Measurements from ENCODE around the gene UBAC2.
"Not testable (repeated sequence)": the region's sequence is repeated elsewhere in the genome, so short reads cannot be mapped to it uniquely, and the experiment has no call there.

Gene UBAC2

DNA sequence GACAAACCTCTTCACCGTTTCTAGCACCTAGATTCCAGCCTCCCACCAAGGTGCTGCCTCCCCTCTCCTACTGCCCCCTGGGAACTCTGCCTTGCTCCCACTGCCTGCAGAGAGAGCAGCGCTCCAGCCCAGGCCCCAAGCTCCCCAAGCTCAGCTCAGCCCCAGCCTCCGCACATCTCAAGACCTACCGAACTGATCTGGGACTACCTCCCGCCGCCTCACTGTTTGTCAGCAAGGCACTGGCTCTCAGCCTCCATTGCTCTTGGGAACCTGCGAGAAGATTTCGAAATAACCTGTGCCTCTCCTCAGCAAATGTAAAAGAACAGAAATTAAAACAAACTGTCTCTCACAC lies 198.9 kb downstream of the UBAC2 start:
- DNase-seq = no peak

DNA sequence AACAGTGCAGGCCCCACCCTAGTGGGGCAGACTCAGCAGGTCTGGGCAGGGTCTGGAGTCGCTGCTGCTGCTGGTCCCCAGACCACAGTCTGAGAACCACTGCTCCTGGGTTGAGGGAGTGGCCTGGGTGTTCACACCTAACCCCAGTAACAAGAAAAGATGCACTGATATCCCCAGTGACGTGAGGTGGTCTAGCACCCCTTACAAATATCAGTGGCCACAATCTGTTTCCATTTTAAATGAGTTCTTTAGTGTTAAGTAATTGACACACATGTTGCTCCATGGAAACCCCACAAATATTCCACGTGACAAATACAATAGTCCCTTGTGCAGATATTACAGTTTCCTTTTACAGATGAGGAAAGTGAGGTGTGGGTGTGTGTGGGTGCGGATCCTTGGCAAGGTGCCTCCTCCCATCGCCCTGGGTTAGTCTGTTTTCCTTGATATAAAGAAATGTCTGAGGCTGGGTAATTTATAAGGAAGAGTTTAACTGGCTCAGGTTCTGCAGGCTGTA lies 202.9 kb downstream of the UBAC2 start:
- no peak for DNase-seq

DNA sequence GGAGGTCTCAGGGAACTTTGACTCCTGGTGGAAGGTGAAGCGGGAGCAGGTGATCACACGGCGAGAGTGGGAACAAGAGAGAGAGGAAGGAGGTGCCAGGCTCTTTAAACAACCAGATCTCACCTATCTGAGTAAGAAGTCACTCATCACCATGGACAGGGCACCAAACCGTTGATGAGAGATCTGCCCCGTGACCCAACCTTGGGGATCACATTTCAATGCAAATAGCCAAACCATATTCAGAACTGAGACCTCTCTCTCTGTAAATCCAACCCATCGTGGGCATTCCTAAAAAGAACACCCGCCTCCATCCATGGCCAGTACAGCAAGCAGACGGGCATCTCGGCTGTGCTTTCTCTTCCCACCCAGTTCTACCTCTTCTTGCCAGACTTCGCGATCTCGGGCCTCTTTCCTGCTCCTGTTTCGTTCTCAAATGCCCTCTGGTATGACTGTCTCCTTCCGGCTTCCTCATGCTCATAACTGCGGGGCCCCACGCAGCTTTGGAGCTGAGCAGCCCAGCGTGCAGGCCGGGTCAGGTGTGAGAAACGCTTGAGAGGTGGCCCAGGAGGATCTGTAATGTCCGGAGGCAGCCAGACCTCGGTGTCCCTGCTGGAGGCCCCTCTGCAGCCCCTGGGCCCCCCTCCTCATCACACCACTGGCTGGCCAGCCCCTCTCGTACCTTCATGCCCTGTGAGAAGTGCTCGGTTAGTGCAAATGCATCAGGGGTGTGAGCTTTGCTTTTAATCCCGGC lies 203.5 kb downstream of the UBAC2 start:
- no peak for DNase-seq

DNA sequence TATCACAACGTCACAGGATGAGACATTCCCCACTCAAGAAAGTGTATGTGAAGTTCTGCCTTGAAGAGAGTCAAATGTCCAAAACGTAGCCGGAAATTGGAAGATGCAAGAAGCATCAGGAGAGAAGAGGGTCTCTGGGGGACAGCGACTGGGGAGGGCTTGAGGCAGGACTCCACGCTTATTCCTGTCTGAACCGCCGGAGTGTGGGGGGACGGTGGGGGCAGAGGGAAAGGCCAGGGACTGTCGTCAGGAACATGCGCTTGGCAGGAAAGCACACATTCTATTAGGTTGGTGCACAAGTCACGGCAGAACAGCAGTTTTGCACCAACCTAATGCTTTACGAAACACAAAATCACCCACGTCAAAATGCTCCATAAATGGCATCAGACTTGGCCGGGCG lies 205.3 kb downstream of the UBAC2 start:
- no peak for DNase-seq

DNA sequence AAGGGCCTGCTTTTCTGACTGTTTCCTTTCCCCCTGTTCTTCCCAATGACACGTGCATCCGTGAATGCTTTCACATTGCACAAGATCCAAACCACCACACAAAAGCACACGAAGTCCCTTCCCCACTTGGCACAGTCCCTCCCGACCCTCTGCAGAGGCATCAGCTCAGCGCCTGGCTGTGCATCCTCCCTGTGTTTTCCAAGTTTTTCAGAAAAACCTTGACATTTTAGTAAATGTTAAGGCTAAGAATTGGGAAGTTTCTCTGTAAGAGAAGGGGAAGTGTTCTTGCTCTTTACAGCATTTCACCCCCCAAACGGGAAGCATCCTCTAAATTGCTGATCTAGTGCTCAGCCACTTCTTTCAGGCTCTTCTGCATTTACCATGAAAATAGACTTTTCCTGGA lies 206.1 kb downstream of the UBAC2 start:
- DNase-seq = no peak

GRCh38 chr13:99407906-99408702 lies 207.4 kb downstream of the UBAC2 start:
- DNase-seq = no peak

- DNase-seq = no peak
Observed at GRCh38 chr13:99408703-99409000, 208.0 kb downstream of the UBAC2 start.

DNA sequence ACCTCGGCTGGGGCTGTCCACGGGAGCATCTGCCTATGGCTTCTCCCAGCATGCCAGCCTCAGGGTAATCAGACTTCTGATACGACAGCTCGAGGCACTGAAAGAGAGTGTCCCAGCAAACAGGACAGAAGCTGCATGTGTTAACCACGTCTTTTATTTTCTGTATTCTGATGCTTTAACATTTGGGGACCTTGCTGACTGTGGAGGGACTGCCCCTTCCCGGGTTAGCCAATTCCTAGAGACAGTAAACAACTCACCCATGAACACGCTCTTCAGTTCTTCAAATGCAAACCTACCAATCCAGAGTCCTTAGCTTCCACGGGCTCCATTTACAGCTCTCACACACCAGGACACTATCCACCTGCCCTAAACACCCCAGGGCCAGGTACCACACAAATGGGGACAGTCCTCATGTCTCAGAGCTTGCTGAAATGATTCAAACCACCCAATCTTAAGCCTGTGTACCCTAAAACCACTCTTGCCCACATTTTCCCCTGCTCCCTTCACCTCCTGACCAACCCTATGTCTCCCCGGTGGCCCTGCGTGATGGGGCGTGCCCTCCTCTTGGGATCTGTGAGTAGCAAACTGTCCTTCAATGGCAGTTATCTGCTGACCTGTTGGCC lies 208.9 kb downstream of the UBAC2 start:
- not testable (repeated sequence) for DNase-seq

- DNase-seq = not testable (repeated sequence)
Observed at GRCh38 chr13:99410646-99411475, 210.2 kb downstream of the UBAC2 start.

- DNase-seq = no peak
Observed at GRCh38 chr13:99412856-99413255, 212.2 kb downstream of the UBAC2 start.

DNA sequence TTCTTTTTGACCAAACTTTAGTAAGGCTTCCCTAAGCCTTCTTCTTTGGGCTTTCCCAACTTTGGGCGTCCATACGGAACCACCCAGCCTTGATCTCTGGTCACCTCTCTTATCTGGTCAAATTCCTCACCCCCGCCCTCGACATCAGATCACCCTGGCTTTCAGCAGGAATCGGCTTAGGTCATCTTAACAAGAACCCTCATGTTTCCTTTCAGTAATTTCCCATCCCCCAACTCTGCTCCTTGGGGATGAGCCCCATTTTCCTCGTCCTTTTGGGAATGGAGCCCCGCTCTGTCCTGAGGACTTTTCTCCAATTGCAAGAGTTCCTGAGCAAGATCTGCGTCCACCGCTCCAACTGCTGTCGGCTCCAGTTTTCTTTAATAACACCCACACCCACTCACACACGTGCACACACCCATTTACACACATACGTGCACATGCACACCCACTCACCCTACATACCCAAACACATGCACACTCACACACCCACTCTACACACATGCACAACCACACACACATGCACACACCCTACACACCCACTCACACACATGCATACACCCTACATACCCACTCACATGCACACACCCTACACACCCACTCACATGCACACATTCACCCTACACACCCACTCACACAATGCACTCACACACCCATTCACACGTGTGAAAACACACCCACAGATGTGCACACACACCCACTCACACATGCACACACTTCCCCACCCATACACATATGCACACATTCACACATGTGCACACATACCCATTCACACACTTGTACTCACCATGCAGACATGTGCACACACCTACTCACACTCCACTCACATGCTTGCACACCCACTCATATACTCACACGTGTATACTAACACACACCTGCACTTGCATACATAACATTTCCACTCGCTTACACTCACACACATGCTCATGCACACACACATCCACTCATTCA lies 213.7 kb downstream of the UBAC2 start:
- no peak for DNase-seq

DNA sequence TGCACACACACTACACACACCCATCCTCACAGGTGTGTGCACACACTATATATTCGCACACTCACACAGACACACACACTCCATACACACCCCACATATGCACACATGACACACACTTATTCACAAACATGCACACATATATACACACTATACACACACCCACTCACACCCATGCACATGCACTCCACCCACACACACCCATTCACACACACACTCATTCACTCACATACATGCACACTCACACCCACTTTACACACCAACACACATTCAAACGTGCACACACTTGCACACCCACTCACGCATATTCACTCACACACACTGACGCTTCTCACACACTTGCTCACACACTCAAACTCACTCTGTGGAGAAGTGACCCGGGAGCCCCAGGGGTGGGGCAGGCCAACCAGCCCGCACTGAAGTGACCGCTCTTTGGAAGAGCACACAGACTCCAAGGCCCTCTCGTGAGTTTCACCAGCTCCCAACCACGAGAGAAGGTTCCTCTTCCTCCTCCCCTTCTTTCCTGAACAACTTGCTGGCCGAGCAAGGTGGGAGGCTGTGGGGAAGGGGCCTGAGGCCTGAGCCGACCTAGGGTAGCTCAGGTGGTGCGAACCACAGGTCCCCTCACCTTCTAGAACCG lies 214.5 kb downstream of the UBAC2 start:
- no peak for DNase-seq

GRCh38 chr13:99415851-99416331 lies 215.2 kb downstream of the UBAC2 start:
- no peak for DNase-seq

DNA sequence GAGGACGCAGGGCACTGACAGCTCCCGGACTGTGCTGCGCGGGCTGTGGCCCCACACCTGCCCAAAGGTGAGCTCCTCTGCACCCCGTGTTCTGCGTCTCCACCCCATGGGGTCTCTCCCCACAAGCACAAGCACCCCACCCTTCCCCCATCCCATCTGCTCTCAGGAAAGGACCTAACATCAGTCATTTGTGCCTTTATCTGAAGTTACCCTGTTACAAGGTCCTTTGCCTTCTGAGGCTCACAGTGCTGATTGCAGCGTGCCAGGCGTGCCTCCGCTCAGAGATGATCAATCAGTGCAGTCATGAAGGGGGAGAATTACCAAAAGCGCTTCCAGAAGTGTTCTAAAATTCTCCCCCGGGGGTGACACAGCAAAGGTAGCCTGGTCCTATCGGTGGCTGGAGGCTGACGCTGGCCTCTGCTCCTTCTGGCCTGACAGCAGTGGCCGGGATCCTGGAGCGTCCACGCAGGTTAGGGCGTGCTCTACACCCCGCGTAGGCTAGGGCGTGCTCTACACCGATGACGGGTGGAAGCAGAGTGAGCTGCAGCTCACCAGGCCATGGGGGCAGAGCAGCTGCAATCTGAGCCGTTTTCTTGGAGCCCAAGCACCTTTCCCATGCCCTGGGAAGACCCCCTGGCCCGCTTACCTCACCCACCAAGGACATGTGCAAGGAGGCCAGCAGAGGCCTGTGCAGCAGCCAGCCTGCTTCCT lies 215.9 kb downstream of the UBAC2 start:
- DNase-seq = no peak

DNA sequence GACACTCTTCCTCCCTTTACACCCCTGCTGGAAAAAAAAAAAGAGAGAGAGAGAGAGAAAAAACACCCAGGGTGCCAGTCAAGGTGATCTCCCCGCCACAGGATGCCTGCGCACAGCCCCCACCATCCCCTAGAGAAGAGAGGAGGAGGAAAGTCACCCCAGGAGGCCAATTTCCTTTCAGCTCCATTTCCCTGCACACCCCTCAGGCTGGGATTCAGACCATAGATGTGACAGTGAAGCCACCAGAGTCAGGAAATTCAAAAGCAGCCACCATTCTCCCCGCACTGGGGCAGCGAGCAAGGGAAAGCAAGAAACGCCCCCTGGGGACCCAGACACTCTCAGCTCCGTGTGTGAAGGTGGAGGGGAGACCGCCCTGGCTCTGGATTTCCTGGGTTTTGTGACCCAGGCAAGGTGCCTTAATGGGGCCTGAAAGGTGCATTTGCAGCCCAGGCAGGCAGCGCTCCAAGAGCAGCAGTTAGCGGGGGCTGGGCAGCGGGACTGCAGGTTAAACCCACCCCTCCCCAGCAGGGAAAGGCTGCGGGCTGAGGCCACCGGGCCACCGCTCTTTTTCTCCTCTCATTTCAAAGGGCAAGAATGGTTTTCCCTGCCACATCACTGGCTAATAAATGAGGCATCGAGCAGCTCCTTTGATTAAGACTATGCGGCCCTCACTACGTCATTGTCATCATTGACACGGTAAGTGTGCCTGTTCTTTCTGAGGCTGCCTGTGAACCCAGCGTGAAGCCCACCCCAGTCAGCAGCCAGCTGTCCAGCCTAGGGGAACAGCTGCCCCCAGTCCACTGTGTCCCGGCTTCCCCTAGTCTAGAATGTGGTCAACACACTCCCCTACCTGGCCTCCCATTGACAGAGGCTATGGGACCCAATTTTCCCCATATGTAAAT lies 216.8 kb downstream of the UBAC2 start:
- DNase-seq = no peak

DNA sequence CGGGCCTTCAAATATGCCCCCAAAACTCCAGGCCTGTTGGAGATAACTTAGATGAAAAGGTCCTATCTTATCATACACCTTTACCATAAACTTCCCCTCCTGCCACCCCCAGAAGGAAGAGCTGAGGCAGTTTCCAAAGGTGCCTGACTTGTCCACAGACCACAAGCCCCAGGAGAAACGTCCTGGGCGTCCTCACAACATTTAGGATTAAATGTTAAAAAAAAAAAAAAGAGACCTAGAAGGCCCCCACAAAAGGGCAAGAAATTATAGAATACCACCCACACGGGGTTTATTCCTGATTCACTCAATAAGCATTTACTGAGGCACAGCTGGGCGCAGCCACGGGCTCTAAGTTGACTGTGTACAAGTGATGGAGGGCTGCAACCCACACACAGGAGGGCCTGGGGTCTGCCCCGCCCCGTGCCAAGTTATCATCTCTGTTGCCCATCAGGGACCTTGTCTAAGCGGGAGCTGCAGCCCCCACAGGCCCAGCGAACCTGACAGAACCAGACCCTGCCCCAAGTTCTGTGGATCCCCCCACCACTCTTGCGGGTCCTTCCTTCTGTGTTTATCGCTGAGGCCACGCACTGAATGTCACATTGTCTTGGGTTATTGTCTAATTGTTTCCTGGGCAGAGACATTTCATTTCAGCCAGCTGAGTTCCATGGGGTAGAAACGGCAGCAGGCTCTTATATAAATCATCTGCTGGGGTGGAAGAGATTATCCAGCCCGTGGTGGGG lies 217.6 kb downstream of the UBAC2 start:
- DNase-seq = no peak

- DNase-seq = no peak
Observed at GRCh38 chr13:99418843-99419140, 218.1 kb downstream of the UBAC2 start.

GRCh38 chr13:99419591-99420243 lies 219.1 kb downstream of the UBAC2 start:
- DNase-seq = no peak

Measured in kidney glomerular epithelial cell (primary cell).